GM12872 (cell line): ENCODE measurements around the gene SNRPB2.

Source experiments
- CTCF ChIP-seq: IDR thresholded peaks from 3 replicates; pipeline ENCODE4 v1.5.1; 2011; ENCODE audit warnings: low read depth, mild to moderate bottlenecking, low read length, moderate library complexity; ENCODE audit not compliant: insufficient read depth

SNRPB2 gene

GRCh38 chr20:16771213-16771612, 41.4 kb downstream of the SNRPB2 start:
- no peak for TF ChIP-seq CTCF

- TF ChIP-seq CTCF: no peak
Observed at GRCh38 chr20:16775961-16776360, 46.1 kb downstream of the SNRPB2 start.

- TF ChIP-seq CTCF: no peak
Observed at GRCh38 chr20:16777126-16777525, 47.3 kb downstream of the SNRPB2 start.

- TF ChIP-seq CTCF: no peak
Observed at GRCh38 chr20:16778159-16778558, 48.3 kb downstream of the SNRPB2 start.

GRCh38 chr20:16781496-16781895, 51.7 kb downstream of the SNRPB2 start:
- no peak for TF ChIP-seq CTCF

GRCh38 chr20:16785226-16785625, 55.4 kb downstream of the SNRPB2 start:
- TF ChIP-seq CTCF: no peak
